AG04450 (cell line): Measurements from ENCODE around the gene BMP5. TPM values are rescaled to one million over a fixed set of nuclear protein-coding genes. Genes with fewer than 3 reads are reported as not detected.

ENCODE experiments used
- CTCF ChIA-PET: fragments of 300-600, 350-600 bp; formaldehyde crosslinking; extraction: SDS; loops from one replicate; lab custom pipeline; 2022; ENCODE audit warnings: antibody characterized with exemption, inconsistent platforms; lab: Charles Lee
- POLR2A ChIA-PET: fragments of 350-600 bp; formaldehyde crosslinking; extraction: SDS; loops from one replicate; lab custom pipeline; 2021; ENCODE audit warnings: antibody characterized with exemption, inconsistent platforms; lab: Yijun Ruan, JAX
- DNase-seq: peaks from one replicate; pipeline ENCODE4 v3.0.0-alpha.2; 2011; ENCODE audit warnings: low read depth, low spot score
- H3K27ac ChIP-seq: one replicate; pipeline ENCODE4 v1.5.1; 2012; ENCODE audit warnings: low read depth, low read length, control low read depth
- H3K27me3 ChIP-seq: one replicate; pipeline ENCODE4 v1.6.0; 2012; ENCODE audit warnings: low read length; ENCODE audit not compliant: control insufficient read depth, insufficient read depth
- H3K4me3 ChIP-seq: 2 replicates; pipeline ENCODE4 v1.5.1; 2011; ENCODE audit warnings: mild to moderate bottlenecking, low read depth, low read length, control low read depth
- H3K9me3 ChIP-seq: 2 replicates; pipeline ENCODE4 v1.5.1; 2012; ENCODE audit warnings: low read length; ENCODE audit not compliant: control insufficient read depth, insufficient read depth
- polyA plus RNA-seq: library from polyadenylated mRNA; depleted of rRNA; stranded (reverse); fragments of >200 nt; gene quantifications from 2 replicates; pipeline ENCODE4 v1.2.3, GENCODE V29; 2011
- TF ChIP-seq, protein P1 (sequence below): IDR thresholded peaks from 2 replicates; pipeline ENCODE4 v1.5.1; 2011; ENCODE audit warnings: low read depth, low read length, control low read depth, inconsistent platforms

BMP5 gene
- polyA plus RNA-seq, 1 experiment, result 0.63 TPM

DNA sequence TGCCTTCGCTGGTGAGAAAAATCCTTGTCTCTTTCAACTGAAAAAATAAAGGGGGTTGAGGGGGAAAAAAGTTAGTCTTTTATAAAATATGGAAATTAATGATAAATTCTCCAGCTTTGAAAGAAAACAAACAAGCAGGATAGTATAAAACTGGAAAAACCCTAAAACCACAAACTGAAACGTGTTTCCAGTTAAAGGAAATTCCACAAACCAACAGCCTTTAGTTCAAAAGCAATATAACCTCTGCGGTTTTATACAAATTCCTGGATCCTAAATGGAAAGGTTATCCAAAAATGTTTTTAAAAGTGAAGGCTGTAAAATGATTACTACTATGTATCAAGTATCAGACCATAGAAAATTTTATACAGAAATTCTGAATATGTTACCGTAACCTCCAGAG is 55.6 kb downstream of the BMP5 start:
- H3K9me3 ChIP-seq, result no peaks in the 10 kb centered on the region
- H3K4me3 ChIP-seq, result no peak overlapping the region
- no peak for DNase-seq
- H3K27ac ChIP-seq, result no peak overlapping the region
- TF ChIP-seq, protein P1, sequence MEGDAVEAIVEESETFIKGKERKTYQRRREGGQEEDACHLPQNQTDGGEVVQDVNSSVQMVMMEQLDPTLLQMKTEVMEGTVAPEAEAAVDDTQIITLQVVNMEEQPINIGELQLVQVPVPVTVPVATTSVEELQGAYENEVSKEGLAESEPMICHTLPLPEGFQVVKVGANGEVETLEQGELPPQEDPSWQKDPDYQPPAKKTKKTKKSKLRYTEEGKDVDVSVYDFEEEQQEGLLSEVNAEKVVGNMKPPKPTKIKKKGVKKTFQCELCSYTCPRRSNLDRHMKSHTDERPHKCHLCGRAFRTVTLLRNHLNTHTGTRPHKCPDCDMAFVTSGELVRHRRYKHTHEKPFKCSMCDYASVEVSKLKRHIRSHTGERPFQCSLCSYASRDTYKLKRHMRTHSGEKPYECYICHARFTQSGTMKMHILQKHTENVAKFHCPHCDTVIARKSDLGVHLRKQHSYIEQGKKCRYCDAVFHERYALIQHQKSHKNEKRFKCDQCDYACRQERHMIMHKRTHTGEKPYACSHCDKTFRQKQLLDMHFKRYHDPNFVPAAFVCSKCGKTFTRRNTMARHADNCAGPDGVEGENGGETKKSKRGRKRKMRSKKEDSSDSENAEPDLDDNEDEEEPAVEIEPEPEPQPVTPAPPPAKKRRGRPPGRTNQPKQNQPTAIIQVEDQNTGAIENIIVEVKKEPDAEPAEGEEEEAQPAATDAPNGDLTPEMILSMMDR, result no peak
- ChIA-PET CTCF (no interaction called here), POLR2A (no interaction called here)
- no peaks in the 10 kb centered on the region for H3K27me3 ChIP-seq

DNA sequence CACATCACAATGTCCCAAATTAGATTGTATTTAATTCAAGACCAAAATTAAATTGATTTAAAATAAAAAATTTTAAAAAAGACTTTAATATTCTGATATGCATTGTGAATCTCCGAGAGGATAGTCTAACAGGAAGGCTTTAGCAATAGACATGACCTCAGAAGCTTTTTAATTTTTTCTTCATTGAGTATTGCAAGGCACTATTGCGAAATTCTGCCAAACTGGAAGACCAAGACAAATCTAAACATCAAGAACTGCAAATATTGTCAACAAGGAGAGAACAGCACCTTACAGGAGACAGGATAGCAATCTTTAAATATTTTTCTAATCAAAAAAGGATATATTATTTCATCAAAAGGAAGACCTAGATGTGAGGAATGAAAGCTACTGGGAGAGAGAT is 56.9 kb downstream of the BMP5 start:
- POLR2A ChIA-PET, result no interaction called here
- Histone ChIP-seq H3K9me3 (no peaks in the 10 kb centered on the region), H3K27me3 (no peaks in the 10 kb centered on the region), H3K27ac (no peak overlapping the region), H3K4me3 (no peak overlapping the region)
- TF ChIP-seq, protein P1, result no peak
- CTCF ChIA-PET, result interaction anchor here (0.6 kb wide), 1 partner anchor 944 kb away, joined by 3 read pairs; no protein-coding TSS in a partner anchor
- no peak for DNase-seq

DNA sequence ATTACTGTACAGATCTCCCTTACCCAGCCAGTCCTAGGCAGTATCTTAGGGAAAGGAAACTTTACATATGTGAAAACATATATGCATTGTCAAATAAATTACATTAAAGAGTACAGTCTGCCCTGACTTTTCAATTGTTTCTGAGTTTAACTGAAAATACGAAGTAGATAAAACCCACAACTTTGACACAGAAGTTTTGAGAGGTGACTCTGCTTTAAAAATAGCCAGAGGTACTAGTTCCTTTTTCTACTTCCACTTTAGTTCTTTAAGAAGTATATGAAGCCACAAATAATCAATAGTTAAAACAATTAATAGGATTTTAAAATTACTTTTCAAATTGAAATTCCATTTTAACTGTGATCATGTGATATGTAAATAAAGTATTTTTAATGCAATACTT is 62.9 kb downstream of the BMP5 start:
- ChIA-PET POLR2A (no interaction called here), CTCF (no interaction called here)
- no peak overlapping the region for H3K4me3 ChIP-seq
- no peaks in the 10 kb centered on the region for H3K27me3 ChIP-seq
- no peak for DNase-seq
- no peaks in the 10 kb centered on the region for H3K9me3 ChIP-seq
- no peak overlapping the region for H3K27ac ChIP-seq
- TF ChIP-seq, protein P1, result no peak

DNA sequence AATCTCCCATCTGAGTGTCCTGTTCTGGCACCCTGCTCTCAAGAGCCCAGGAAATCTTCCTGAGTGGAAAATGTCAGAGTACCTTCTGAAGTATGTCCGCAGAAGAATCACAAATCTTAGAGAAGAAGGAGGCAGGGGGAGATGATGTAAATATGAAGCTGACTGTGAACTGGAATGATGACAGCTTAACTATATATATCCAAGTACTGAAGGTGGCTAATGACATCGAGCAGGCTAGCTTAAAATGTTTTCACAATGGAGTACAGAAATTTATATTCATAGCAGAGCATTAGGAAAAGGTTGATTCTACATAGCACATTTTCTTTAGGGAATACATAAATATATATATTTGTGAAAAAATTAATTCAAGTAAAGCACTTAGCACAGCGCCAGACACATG is 64.3 kb downstream of the BMP5 start:
- no peak overlapping the region for H3K4me3 ChIP-seq
- POLR2A ChIA-PET, result no interaction called here
- TF ChIP-seq, protein P1, result no peak
- no peaks in the 10 kb centered on the region for H3K27me3 ChIP-seq
- H3K9me3 ChIP-seq, result no peaks in the 10 kb centered on the region
- no peak overlapping the region for H3K27ac ChIP-seq
- DNase-seq, result no peak
- CTCF ChIA-PET, result no interaction called here

DNA sequence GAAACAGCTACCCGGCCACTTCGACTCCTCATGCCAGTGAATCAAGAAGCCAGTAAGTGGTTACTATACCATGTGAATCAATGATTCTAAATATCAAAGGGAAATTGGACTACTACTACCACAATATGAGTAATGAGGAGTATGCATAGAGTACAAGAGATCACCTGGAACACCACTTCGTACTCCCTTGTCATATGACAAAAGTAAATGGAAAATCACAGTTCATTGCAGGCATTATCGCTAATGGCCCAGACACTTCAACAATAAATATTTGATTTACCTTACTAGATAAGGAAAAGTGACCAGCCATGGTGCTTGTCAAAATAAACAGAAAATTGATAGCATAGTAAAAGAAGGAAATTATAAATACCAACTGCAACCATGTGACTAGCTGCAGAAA is 73.1 kb downstream of the BMP5 start:
- TF ChIP-seq, protein P1, result no peak
- Histone ChIP-seq H3K9me3 (no peaks in the 10 kb centered on the region), H3K27me3 (no peaks in the 10 kb centered on the region), H3K27ac (no peak overlapping the region), H3K4me3 (no peak overlapping the region)
- no peak for DNase-seq
- CTCF ChIA-PET, result no interaction called here
- POLR2A ChIA-PET, result no interaction called here
